Breast epithelium (tissue), 3 donors: Measurements from ENCODE around the gene PLEKHA6. TPM values are rescaled to one million over a fixed set of nuclear protein-coding genes. Genes with fewer than 3 reads are reported as not detected.

ENCODE experiments used
- total RNA-seq, 3 donors: library from RNA; depleted of rRNA; stranded (reverse); fragments of >200 nt; gene quantifications; one replicate each; pipeline ENCODE4 v1.1.0, GENCODE V29; 2016

Gene PLEKHA6
- total RNA-seq, 3 donors from 2014 or later: 1.4 to 34.0 (median 17.7) TPM

Other genes with a start within 250 kb of the PLEKHA6 start
- 10 to 100 TPM; 13.8 to 66.1 (median 16.8) TPM for gene ETNK2, start 207.9 kb downstream of the PLEKHA6 start, total RNA-seq
- gene REN, start 193.6 kb downstream of the PLEKHA6 start, total RNA-seq: not detected
- not detected for gene KISS1, start 163.4 kb downstream of the PLEKHA6 start, total RNA-seq
- 1 to 10 TPM in 2 of 3 donors, not detected in 1; 3.4 to 4.6 TPM for gene GOLT1A, start 145.9 kb downstream of the PLEKHA6 start, total RNA-seq
- gene PPP1R15B, start 51.9 kb upstream of the PLEKHA6 start, total RNA-seq: 10 to 100 TPM; 47.5 to 91.6 (median 53.3) TPM
- 10 to 100 TPM; 17.6 to 31.5 (median 24.9) TPM for gene PIK3C2B, start 134.9 kb upstream of the PLEKHA6 start, total RNA-seq
- gene MDM4, start 156.5 kb upstream of the PLEKHA6 start, total RNA-seq: 100 to 1,000 TPM in 2 of 3 donors, 10 to 100 TPM in 1; 63.5 to 128 (median 103) TPM